Measurements from ENCODE around the gene PLCG2.
"Not testable (repeated sequence)": the region's sequence is repeated elsewhere in the genome, so short reads cannot be mapped to it uniquely, and the experiment has no call there.

Gene PLCG2

GRCh38 chr16:82007189-82007588 lies 228.1 kb downstream of the PLCG2 start:
- H3K4me3 ChIP-seq (ENCODE audit: low read depth, low read length), result no peak overlapping the region
- no peak for DNase-seq (ENCODE audit: low read depth)
- TF ChIP-seq, protein P1, sequence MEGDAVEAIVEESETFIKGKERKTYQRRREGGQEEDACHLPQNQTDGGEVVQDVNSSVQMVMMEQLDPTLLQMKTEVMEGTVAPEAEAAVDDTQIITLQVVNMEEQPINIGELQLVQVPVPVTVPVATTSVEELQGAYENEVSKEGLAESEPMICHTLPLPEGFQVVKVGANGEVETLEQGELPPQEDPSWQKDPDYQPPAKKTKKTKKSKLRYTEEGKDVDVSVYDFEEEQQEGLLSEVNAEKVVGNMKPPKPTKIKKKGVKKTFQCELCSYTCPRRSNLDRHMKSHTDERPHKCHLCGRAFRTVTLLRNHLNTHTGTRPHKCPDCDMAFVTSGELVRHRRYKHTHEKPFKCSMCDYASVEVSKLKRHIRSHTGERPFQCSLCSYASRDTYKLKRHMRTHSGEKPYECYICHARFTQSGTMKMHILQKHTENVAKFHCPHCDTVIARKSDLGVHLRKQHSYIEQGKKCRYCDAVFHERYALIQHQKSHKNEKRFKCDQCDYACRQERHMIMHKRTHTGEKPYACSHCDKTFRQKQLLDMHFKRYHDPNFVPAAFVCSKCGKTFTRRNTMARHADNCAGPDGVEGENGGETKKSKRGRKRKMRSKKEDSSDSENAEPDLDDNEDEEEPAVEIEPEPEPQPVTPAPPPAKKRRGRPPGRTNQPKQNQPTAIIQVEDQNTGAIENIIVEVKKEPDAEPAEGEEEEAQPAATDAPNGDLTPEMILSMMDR (IDR thresholded peaks at IDR 0.05; ENCODE audit: insufficient read depth, low read depth, low read length, missing control alignments), result no peak

GRCh38 chr16:82008957-82009592 lies 230.0 kb downstream of the PLCG2 start:
- TF ChIP-seq, protein P1 (IDR thresholded peaks at IDR 0.05; ENCODE audit: insufficient read depth, low read depth, low read length, missing control alignments), result no peak
- no peak for DNase-seq (ENCODE audit: low read depth)

DNA sequence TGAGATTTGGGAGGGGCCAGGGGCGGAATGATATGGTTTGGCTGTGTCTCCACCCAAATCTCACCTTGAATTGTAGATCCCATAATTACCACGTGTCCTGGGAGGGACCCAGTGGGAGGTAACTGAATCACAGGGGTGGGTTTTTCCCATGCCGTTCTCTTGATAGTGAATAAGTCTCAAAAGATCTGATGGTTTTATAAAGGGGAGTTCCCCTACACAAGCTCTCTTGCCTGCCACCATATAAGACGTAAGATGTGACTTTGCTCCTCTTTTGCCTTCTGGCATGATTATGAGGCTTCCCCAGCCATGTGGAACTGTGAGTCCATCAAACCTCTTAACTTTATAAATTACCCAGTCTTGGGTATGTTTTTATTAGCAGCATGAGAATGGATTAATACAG lies 230.7 kb downstream of the PLCG2 start:
- not testable (repeated sequence) for H3K4me3 ChIP-seq (ENCODE audit: low read depth, low read length); DNase-seq (ENCODE audit: low read depth)

More at GRCh38 chr16:82008957-82009592, 230.0 kb downstream of the PLCG2 start:
- no peak overlapping the region for H3K4me3 ChIP-seq (ENCODE audit: low read depth, low read length)

DNA sequence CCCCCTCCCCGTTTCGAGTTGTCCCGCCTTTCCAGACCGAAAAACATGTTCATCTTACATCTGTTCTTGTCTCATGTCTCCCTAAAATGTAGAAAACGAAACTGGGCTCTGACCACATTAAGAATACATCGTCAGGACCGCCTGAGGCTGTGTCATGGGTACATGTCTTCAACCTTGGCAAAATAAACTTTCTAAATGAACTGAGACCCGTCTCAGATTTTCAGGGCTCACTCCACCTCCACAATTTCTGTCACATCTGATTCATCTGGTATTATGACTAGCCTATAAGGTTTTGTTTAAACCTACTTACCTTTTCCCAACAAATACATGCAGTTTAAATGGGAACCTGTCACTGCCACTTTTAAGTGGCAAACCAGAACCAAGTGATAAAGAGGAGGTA lies 231.6 kb downstream of the PLCG2 start:
- no peak for DNase-seq (ENCODE audit: low read depth)
- TF ChIP-seq, protein P1 (IDR thresholded peaks at IDR 0.05; ENCODE audit: insufficient read depth, low read depth, low read length, missing control alignments), result no peak
- H3K4me3 ChIP-seq (ENCODE audit: low read depth, low read length), result peak overlapping the region; percentile 69

DNA sequence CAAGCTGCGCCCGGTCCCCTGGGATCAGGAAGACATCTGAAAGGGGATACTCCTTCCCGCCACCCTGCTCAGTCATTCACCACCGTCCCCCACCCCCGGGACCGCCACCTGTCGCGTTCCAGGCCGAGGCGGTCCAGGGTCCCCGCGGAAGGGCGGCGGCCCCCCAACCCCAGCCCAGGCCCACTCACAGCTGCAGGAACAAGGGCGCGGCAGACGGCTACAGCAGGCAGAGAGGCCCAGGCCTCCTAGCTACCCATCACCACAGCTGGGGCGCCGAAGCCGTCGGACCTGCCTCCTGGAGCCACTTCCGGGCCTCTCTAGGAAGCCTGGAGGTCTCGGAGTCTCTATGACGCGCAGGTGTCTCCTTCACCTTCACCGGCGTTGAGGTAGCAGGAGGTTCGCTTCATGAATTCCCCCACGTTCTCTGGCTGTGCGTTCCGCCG lies 232.1 kb downstream of the PLCG2 start, which contains the start of gene SDR42E1:
Gene SDR42E1, minus strand, starts transcription at position 272 of the 443 bp plus-strand sequence. CDS start 10,612 bp downstream, outside the sequence.
- peak; percentile 86 for DNase-seq (ENCODE audit: low read depth)
- peak within 1 kb of the TSS; percentile 69 for H3K4me3 ChIP-seq (ENCODE audit: low read depth, low read length)
- TF ChIP-seq, protein P1 (IDR thresholded peaks at IDR 0.05; ENCODE audit: insufficient read depth, low read depth, low read length, missing control alignments), result no peak
